ENCODE results near the gene TMTC1. TPM values are rescaled to one million over a fixed set of nuclear protein-coding genes. Genes with fewer than 3 reads are reported as not detected.
"Not testable (repeated sequence)": the region's sequence is repeated elsewhere in the genome, so short reads cannot be mapped to it uniquely, and the experiment has no call there.

TMTC1 gene
- total RNA-seq, result not detected

- ChIA-PET CTCF (no interaction called here), POLR2A (no interaction called here)
- peaks cover 36% of the 10 kb centered on the region for H3K27me3 Mint-ChIP-seq (ENCODE audit: low read depth)
- no peaks in the 10 kb centered on the region for H3K9me3 Mint-ChIP-seq (ENCODE audit: insufficient read depth)
- H3K4me1 Mint-ChIP-seq (ENCODE audit: low read depth), result no peaks in the 10 kb centered on the region
- ATAC-seq, result no peak
- no peaks in the 10 kb centered on the region for H3K36me3 Mint-ChIP-seq (ENCODE audit: low read depth)
- no peak within 1 kb of the TSS for H3K4me3 Mint-ChIP-seq
- H3K27ac Mint-ChIP-seq, result no peak within 1 kb of the TSS
- no peak for DNase-seq
Observed at GRCh38 chr12:29783773-29784666, at the start of gene TMTC1. Gene TMTC1, minus strand, starts transcription at chr12:29783942. Its CDS starts 191 bp downstream, at chr12:29783751.

DNA sequence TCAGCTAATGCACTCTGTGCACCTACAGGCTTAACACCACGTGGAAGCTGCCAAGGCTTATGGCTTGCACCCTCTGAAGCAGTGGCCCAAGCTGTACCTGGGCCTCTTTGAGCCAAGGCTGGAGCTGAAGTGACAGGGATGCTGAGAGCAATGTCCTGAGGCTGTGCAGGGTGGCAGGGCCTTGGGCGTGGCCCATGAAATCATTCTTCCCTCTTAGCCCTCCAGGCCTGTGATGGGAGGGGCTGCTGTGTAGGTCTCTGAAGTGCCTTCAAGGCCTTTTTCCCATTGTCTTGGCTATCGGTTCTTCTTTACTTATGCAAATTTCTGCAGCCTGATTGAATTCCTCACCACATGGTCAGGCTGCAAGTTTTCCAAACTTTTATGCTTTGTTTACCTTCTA, 47.4 kb upstream of the TMTC1 start:
- Mint-ChIP-seq H3K9me3 (ENCODE audit: insufficient read depth) (peaks cover 13% of the 10 kb centered on the region), H3K4me1 (ENCODE audit: low read depth) (no peaks in the 10 kb centered on the region), H3K27me3 (ENCODE audit: low read depth) (no peaks in the 10 kb centered on the region), H3K4me3 (no peak overlapping the region), H3K36me3 (ENCODE audit: low read depth) (no peaks in the 10 kb centered on the region), H3K27ac (no peak overlapping the region)
- no peak for DNase-seq
- POLR2A ChIA-PET, result no interaction called here
- CTCF ChIA-PET, result no interaction called here
- no peak for ATAC-seq

GRCh38 chr12:29830391-29830790, 46.6 kb upstream of the TMTC1 start:
- POLR2A ChIA-PET, result no interaction called here
- ATAC-seq (no peak), DNase-seq (no peak)
- Mint-ChIP-seq H3K9me3 (ENCODE audit: insufficient read depth) (peaks cover 13% of the 10 kb centered on the region), H3K4me1 (ENCODE audit: low read depth) (no peaks in the 10 kb centered on the region), H3K27me3 (ENCODE audit: low read depth) (no peaks in the 10 kb centered on the region), H3K27ac (no peak overlapping the region), H3K4me3 (no peak overlapping the region), H3K36me3 (ENCODE audit: low read depth) (no peaks in the 10 kb centered on the region)
- CTCF ChIA-PET, result no interaction called here

DNA sequence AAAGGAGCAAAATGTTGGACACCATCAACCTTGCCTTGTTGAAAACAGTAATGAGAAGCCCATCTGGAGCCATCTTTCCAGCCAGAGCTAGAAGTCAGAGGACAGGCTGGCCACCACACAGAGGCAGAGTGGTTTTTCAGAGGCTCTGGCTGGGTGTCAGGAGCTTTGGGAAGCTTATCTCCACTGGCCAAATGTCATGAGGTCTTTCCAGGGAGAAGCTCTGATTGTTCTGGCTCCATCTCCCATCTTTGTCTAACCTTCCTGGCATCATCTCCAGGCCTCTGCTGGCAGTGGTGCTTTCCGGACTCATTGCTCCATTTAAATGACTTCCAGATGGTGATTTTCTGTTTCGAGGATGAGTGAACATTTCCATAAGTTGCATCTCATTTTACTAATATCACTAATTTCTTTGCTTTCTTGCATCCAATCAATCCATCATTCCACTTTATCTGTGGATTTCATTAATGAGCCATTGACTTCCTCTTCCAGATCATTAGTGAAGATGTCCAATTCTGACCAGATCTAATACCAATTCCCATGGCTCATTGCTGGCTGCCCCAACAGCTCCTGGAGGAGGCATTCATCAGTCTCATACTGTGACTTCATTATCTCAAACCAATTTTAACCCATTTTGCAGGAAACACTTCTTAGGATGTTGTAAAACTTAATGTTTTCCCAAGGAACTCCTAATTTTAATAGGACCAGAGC, 35.3 kb upstream of the TMTC1 start:
- ChIA-PET CTCF (no interaction called here), POLR2A (no interaction called here)
- no peaks in the 10 kb centered on the region for H3K4me1 Mint-ChIP-seq (ENCODE audit: low read depth)

DNA sequence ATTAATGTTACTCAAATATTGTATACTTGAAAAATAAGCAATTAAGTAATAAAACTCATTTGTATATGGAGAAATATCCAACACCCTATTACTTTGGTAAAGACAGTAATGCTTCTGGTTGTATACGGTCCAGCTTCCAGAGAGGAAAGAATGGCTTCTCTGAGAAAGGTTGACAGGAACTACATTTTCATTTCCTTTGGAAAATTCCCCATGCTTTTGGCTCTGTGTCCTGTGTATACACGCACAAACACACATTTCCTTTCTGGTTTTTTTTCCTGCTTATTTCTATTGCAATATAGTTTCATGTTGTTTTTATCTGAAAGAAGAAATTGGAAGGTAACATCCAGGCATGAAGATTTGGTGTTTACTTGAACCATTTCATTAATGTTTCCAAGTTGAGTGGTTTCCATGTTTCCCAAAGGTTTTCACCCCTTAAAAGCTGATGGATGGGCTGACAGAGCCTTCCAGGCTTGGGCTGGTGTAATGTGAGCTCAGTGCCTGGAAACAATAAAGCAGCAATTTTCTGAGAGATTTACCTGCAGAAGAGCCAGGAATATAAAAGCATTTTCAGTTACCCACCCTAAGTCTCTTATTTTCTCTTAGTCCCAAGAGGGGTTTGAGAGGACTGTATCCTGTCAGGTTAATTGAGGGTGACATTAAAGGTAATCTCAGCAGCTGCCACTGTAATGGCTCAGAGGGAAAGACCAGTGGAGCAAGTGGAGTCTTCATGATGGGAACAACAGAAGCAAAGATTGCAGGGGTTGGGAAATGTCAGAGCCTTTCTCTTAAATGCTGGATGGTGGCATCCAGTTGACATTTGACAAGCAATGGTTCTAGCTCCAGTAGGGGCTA, 33.4 kb upstream of the TMTC1 start:
- DNase-seq (no peak), ATAC-seq (no peak)
- H3K4me1 Mint-ChIP-seq (ENCODE audit: low read depth), result no peaks in the 10 kb centered on the region
- POLR2A ChIA-PET, result no interaction called here
- H3K36me3 Mint-ChIP-seq (ENCODE audit: low read depth), result no peaks in the 10 kb centered on the region
- CTCF ChIA-PET, result no interaction called here
- H3K27me3 Mint-ChIP-seq (ENCODE audit: low read depth), result no peaks in the 10 kb centered on the region
- no peak overlapping the region for H3K27ac Mint-ChIP-seq
- H3K9me3 Mint-ChIP-seq (ENCODE audit: insufficient read depth), result no peaks in the 10 kb centered on the region
- H3K4me3 Mint-ChIP-seq, result no peak overlapping the region

More for the DNA sequence above, 35.3 kb upstream of the TMTC1 start:
- Mint-ChIP-seq H3K9me3 (ENCODE audit: insufficient read depth) (no peaks in the 10 kb centered on the region), H3K27ac (no peak overlapping the region), H3K4me3 (no peak overlapping the region), H3K27me3 (ENCODE audit: low read depth) (no peaks in the 10 kb centered on the region), H3K36me3 (ENCODE audit: low read depth) (no peaks in the 10 kb centered on the region)
- ATAC-seq, result no peak
- no peak for DNase-seq

DNA sequence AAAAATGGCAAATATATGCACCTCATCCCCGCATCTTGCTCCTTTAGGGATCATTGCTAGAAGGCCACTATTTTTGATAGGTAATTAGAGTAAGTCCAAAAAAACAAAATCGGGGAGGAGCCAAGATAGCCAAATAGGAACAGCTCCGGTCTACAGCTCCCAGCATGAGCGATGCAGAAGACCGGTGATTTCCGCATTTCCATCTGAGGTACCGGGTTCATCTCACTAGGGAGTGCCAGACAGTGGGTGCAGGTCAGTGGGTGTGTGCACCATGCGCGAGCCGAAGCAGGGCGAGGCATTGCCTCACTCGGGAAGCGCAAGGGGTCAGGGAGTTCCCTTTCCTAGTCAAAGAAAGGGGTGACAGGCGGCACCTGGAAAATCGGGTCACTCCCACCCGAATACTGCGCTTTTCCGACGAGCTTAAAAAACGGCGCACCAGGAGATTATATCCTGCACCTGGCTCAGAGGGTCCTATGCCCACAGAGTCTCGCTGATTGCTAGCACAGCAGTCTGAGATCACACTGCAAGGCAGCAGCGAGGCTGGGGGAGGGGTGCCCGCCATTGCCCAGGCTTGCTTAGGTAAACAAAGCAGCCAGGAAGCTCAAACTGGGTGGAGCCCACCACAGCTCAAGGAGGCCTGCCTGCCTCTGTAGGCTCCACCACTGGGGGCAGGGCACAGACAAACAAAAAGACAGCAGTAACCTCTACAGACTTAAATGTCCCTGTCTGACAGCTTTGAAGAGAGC, 26.0 kb upstream of the TMTC1 start:
- H3K9me3 Mint-ChIP-seq (ENCODE audit: insufficient read depth); POLR2A ChIA-PET; H3K27ac Mint-ChIP-seq; H3K4me1 Mint-ChIP-seq (ENCODE audit: low read depth); CTCF ChIA-PET; ATAC-seq; H3K36me3 Mint-ChIP-seq (ENCODE audit: low read depth); H3K4me3 Mint-ChIP-seq; H3K27me3 Mint-ChIP-seq (ENCODE audit: low read depth); DNase-seq: not testable (repeated sequence)

GRCh38 chr12:29807129-29807528, 23.4 kb upstream of the TMTC1 start:
- no peaks in the 10 kb centered on the region for H3K36me3 Mint-ChIP-seq (ENCODE audit: low read depth)
- H3K4me3 Mint-ChIP-seq, result no peak overlapping the region
- POLR2A ChIA-PET, result no interaction called here
- ATAC-seq (no peak), DNase-seq (no peak)
- CTCF ChIA-PET, result no interaction called here
- H3K4me1 Mint-ChIP-seq (ENCODE audit: low read depth), result no peaks in the 10 kb centered on the region
- H3K27ac Mint-ChIP-seq, result no peak overlapping the region
- H3K9me3 Mint-ChIP-seq (ENCODE audit: insufficient read depth), result no peaks in the 10 kb centered on the region
- H3K27me3 Mint-ChIP-seq (ENCODE audit: low read depth), result no peaks in the 10 kb centered on the region

DNA sequence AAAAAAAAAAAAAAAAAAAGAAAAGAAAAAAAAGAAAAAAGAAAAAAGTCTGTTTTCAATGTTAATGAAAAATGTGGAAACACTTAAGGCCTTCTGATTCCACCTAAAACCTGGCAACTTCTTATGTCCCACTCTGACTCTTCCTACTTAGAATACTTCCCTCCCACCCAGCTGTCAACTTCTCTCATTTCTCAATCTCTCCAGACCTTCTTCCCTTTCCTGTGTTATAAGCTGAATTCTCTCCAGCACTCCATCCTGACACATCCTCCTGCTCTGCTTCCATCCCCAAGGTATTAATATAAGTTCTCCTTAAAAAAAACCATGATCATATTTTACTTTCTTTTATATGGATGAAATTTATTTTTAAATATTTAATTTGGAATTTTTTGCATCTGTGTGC, 20.3 kb upstream of the TMTC1 start:
- Mint-ChIP-seq H3K4me3 (no peak overlapping the region), H3K27me3 (ENCODE audit: low read depth) (no peaks in the 10 kb centered on the region), H3K9me3 (ENCODE audit: insufficient read depth) (no peaks in the 10 kb centered on the region), H3K36me3 (ENCODE audit: low read depth) (no peaks in the 10 kb centered on the region), H3K27ac (no peak overlapping the region), H3K4me1 (ENCODE audit: low read depth) (no peaks in the 10 kb centered on the region)
- ATAC-seq (no peak), DNase-seq (no peak)
- CTCF ChIA-PET, result no interaction called here
- POLR2A ChIA-PET, result no interaction called here

GRCh38 chr12:29799591-29799990, 15.8 kb upstream of the TMTC1 start:
- Mint-ChIP-seq H3K36me3 (ENCODE audit: low read depth) (no peaks in the 10 kb centered on the region), H3K4me1 (ENCODE audit: low read depth) (no peaks in the 10 kb centered on the region), H3K27ac (no peak overlapping the region), H3K9me3 (ENCODE audit: insufficient read depth) (peaks cover under 1% of the 10 kb centered on the region), H3K27me3 (ENCODE audit: low read depth) (no peaks in the 10 kb centered on the region), H3K4me3 (no peak overlapping the region)
- ATAC-seq (no peak), DNase-seq (no peak)
- ChIA-PET CTCF (no interaction called here), POLR2A (interaction anchor here (0.6 kb wide), 1 partner anchor 17 kb away, joined by 3 read pairs; no protein-coding TSS in a partner anchor)

DNA sequence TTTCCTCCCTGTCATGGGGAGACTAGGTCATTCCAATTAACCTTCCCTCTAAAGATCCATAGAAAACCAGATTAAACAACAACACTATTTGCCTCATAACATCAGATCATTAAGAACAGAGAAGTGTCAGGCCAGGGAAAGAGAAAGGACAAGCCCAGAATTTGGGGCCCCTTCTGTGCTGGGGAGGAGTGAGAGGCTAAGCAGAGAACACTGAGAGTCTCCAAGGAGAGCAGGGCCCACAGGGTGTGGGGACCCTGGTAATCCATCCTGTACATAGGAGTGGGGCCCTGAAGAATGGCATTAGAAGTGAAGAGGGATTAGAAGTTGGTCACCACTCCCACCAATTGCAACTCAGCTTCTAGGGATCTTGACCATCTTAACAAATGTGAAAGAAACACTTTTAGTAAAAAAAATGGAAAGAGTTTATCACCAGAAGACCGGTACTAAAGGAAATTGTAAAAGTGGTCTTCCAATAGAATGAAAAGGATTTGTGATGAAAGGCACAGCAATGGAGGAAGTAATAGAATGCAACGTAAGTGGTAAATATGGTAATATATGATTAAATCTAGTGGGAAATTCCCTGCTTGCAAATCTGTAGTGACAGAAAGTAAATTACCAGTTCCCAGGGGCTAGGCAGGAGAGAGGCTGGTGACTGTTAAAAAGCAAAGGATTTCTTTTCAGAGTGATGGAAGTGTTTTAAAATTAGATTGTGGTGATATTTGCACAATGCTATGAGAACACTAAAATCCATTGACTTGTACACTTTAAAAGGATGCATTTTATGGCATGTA, 14.0 kb upstream of the TMTC1 start:
- no peak overlapping the region for H3K27ac Mint-ChIP-seq
- no peaks in the 10 kb centered on the region for H3K27me3 Mint-ChIP-seq (ENCODE audit: low read depth)
- POLR2A ChIA-PET, result no interaction called here
- no peak overlapping the region for H3K4me3 Mint-ChIP-seq
- DNase-seq (no peak), ATAC-seq (no peak)
- no peaks in the 10 kb centered on the region for H3K36me3 Mint-ChIP-seq (ENCODE audit: low read depth)
- H3K4me1 Mint-ChIP-seq (ENCODE audit: low read depth), result no peaks in the 10 kb centered on the region
- CTCF ChIA-PET, result no interaction called here
- peaks cover 7% of the 10 kb centered on the region for H3K9me3 Mint-ChIP-seq (ENCODE audit: insufficient read depth)

- Mint-ChIP-seq H3K27me3 (ENCODE audit: low read depth) (no peaks in the 10 kb centered on the region), H3K27ac (no peak overlapping the region), H3K4me1 (ENCODE audit: low read depth) (no peaks in the 10 kb centered on the region), H3K36me3 (ENCODE audit: low read depth) (no peaks in the 10 kb centered on the region), H3K4me3 (no peak overlapping the region), H3K9me3 (ENCODE audit: insufficient read depth) (peaks cover 7% of the 10 kb centered on the region)
- CTCF ChIA-PET, result no interaction called here
- POLR2A ChIA-PET, result no interaction called here
- ATAC-seq, result no peak
- DNase-seq, result no peak
Observed at GRCh38 chr12:29796823-29797263, 13.1 kb upstream of the TMTC1 start.

Measured in activated CD8-positive, alpha-beta T cell treated with anti-CD3 and anti-CD28 coated beads, Interleukin-2, amount 10 ng/mL, durations not matched to agents 7 days and 5 days (primary cell).